Measurements from ENCODE around the gene TAF11.

The TAF11 gene

DNA sequence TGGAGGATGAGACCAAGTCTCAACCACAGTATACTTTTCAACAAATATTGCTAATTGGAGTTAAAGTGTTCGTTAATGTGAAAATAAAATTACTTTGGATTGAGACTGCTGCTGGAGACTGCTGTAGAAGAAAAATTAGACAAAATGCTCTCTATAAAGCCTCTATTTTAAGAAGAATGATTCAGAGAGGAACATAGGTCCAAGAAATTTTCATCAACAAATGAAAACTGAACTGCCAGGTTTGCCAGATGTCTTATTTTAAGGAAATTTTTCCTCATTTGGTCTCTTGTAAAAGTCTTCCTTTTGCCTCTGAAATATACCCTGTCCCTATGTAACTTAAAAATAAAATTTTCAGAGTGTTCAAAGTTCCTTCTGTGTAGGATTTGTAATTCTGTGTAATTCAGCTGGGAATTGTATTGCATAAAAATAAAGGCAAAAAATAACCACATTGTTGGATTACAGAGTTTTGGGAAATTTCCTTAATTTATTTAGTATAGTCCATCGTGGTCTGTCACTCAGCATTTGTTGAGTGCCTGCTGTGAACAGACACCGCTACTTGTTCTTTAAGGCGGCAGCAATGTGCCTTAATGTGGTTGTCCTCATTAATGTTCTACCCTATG lies 28.6 kb upstream of the TAF11 start:
- DNase-seq (ENCODE audit: low read depth): no peak
- no peak overlapping the region for H3K4me3 ChIP-seq (ENCODE audit: low read depth, low read length)
- TF ChIP-seq CTCF (conservative IDR thresholded peaks at IDR 0.05; ENCODE audit: low read depth, low read length): no peak

DNA sequence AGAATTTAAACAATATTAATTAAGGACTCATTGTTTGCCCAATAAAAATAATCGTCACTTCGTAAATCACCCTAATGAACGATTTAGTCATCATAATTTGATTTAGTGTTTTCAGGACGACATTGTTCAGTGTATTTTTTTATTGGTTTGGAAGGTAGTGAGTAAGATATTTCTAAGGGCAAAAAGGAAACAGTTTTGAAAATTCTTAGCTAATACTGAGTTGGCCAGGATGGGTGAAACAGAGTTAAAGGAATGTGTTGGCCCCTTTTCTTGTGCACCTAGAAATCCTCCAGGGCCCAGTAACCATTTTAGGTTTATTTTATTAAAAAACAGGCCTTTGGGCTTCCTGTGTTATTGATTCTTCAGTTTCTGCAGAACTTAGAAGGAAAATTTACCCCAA lies 26.5 kb upstream of the TAF11 start:
- no peak for TF ChIP-seq CTCF (conservative IDR thresholded peaks at IDR 0.05; ENCODE audit: low read depth, low read length)
- DNase-seq (ENCODE audit: low read depth): no peak

GRCh38 chr6:34912715-34913464 lies 25.0 kb upstream of the TAF11 start:
- TF ChIP-seq CTCF (conservative IDR thresholded peaks at IDR 0.05; ENCODE audit: low read depth, low read length): no peak
- H3K4me3 ChIP-seq (ENCODE audit: low read depth, low read length): no peak overlapping the region
- DNase-seq (ENCODE audit: low read depth): peak; percentile 84

More for the DNA sequence above, 26.5 kb upstream of the TAF11 start:
- H3K4me3 ChIP-seq (ENCODE audit: low read depth, low read length): no peak overlapping the region

- no peak for DNase-seq (ENCODE audit: low read depth)
- no peak for TF ChIP-seq CTCF (conservative IDR thresholded peaks at IDR 0.05; ENCODE audit: low read depth, low read length)
These were observed 24.0 kb upstream of the TAF11 start for GRCh38 chr6:34911822-34912221.

DNA sequence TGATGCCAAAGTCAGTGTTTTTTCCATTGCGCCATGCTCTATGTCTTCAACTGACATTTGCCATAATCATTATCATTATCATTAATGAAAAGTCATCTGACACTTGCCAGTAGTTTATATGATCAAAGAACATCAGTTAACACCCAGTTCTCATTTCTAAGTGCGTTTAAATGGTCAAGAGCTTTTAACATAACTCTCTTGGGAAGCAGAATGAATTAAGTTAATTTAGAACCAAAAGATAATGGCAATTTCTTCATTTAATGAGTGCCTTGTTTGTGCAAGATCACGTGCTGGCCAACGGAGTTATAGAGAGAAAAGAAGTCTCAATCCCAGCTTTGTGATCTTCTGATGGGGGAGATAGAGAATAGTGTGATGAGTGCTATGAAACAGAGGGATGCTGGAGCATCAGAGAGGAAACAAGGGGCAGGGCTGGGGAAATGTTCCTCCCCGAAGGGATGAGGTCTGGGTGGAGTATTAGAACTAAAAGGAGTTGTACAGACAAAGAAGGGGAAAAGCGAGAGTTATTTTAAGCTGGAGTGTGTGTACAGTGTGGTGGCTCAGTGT lies 21.6 kb upstream of the TAF11 start:
- no peak for TF ChIP-seq CTCF (conservative IDR thresholded peaks at IDR 0.05; ENCODE audit: low read depth, low read length)

More at GRCh38 chr6:34911822-34912221, 24.0 kb upstream of the TAF11 start:
- H3K4me3 ChIP-seq (ENCODE audit: low read depth, low read length): no peak overlapping the region

GRCh38 chr6:34908194-34908593 lies 20.4 kb upstream of the TAF11 start:
- no peak for DNase-seq (ENCODE audit: low read depth)

More for the DNA sequence above, 21.6 kb upstream of the TAF11 start:
- no peak overlapping the region for H3K4me3 ChIP-seq (ENCODE audit: low read depth, low read length)
- DNase-seq (ENCODE audit: low read depth): no peak

More at GRCh38 chr6:34908194-34908593, 20.4 kb upstream of the TAF11 start:
- no peak overlapping the region for H3K4me3 ChIP-seq (ENCODE audit: low read depth, low read length)
- no peak for TF ChIP-seq CTCF (conservative IDR thresholded peaks at IDR 0.05; ENCODE audit: low read depth, low read length)
